AG08395 (cell line): ENCODE measurements around the gene CFDP1.
"Not testable (repeated sequence)": the region's sequence is repeated elsewhere in the genome, so short reads cannot be mapped to it uniquely, and the experiment has no call there.

Experiments
- DNase-seq: peaks from one replicate; pipeline ENCODE4 v3.0.0; 2012; ENCODE audit warnings: mixed read lengths, low spot score

The CFDP1 gene

DNA sequence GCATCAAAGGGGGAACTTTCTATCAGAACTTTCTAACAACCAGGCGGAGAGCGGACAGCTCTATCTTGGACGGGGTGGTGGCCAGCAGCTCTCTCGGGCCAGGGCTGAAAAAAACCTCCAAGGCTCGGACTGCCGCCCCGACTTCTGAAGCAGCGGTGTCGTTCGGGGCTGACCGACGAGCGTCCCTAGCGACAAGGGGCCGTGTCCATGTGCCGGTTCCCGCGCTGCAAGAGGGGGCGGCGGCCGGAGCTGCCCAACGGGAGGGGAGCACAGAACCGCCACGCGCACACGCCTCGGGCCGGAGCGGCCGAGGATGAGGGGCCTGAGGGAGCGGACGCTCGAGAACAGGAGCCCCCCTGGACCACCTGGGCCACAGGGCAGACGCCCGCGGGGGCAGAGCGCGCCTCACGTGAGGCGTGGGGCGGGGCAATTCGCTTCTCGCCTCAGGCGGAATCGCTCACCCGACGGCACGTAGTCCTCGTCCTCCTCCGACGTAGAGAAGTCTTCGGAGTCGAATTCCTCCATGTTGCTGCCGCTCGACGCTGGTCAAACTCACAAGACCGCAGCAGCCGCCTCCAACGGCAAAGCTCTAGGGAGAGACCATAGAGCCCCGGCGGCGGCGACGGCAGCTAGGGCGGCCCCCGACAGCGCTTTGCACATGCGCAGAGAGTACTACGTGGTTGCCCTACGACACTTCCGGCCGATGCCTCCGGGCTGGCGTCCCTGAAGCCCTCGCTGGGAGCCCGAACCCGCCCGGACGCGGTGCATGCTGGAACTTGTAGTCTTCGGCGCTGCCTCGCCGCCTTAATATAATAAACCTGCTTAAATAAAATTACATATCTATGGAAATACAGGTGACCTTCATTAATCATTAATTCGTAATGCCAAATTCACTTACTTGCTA, at the start of gene CFDP1:
TSS of gene CFDP1 (minus strand) at position 676 of the 904 bp plus-strand sequence. CDS start at position 525, 151 bp downstream.
- peak; percentile 99 for DNase-seq

DNA sequence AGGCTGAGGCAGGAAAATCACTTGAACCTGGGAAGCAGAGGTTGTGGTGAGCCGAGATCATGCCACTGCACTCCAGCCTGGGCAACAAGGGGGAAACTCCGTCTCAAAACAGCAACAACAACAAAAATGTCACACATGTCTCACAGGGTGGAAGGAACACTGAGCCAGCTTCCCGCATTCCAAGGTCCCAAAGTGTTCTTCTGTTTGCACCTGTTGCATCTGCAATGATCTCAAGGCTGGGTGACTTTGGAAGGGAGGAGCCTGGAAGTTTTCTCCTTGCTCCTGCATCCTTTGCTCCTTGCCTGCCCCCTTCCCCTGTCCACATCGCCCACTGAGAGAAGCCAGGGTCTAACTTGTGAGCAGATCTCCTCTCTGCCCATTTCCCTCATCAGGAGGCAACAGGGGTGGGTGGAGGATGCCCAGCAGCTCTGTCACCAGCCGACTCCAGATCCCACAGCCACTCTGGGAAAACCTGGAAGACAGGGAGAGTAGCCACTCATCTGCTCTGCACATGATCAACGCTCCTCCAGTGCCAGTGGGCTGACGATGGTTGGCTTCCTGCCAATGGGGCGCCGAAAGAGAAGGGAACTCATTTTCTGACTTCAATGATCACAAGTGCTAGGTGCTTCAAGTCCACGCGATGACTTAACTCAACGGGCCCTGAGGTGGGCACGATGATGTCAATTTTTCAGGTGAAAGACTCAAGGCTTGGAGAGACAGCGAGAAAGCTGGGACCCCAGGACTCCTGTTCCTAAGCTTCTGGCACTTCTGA, 49.3 kb upstream of the CFDP1 start:
- no peak for DNase-seq

GRCh38 chr16:75481475-75481874, 48.2 kb upstream of the CFDP1 start:
- no peak for DNase-seq

GRCh38 chr16:75479421-75479990, 46.2 kb upstream of the CFDP1 start:
- DNase-seq = no peak

DNA sequence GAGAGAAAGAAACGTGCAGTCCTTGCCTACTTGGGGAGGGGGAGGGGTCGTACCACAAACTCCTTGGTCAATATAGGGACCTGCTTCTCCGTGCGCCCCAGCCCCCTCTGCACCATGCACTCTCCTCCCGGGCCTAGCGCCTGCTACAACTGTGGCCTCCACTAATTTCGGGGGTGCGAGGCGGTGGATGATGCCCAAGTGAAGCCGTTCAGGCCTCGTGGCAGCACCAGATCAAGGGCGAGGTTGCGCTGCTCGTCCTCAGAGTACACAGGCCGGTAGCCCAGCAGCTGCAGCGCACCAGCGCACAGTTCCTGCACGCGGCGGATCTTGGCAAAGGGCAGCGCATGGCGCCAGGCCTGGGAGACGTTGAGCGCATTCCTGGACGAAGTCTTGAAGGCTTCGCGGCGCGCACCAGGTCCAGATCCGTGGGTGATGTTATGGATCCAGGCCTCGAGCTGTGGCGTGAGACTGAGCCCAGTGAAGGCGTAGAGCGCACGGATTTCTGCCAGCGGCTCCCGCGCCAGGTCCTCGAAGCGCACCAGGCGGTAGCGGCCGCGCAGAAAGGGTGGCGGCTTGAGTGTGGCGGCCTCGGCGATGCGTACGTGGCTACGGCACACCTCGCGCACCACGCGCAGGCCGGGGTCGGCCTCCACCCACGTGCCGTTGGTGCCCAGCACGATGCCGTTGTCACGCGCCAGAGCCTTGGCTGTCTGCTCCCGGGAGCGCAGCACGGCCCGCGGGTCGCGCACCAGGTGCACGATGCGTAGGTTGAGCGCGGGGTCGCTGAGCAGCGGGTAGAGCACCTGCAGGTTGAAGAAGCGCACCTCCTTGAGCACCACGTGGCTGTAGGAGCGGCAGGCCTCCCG, 45.4 kb upstream of the CFDP1 start:
- no peak for DNase-seq

DNA sequence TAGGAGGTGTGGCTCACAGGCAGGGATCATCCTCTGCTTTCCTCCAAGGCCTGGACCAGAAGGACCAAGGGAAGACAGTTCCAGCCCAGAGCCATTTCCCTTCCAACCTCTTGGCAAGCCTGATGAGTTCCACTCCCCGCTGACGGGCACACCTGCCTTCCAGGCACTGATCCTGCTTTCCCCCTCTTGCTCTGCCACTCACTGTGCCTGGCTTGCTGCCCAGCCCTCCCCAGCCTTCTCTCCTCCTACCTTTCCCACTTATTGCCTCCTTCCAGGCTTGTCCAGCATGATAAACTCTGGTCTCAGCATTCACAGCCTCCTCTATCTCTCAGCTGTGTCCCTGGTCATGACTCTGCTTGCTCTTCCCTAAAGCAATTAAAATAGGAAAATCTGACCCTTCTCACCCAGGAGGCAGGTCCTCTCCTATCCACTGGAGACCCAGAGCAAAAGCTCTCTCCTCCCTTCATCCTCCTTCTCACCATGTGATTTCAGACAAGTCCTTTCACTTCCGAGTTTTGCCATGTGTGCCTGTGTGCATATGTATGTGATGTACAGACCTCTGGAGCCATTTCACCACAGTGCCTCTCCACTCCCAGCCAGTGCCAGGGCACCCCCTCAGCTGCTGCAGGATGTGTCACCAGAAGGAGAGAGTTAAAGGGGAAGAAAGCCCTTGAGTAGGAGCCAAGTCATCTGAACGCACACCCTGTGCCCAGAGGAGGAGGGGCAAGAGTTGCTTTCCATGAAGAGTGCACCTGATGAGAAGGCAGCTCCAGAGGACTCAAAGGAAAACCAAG, 44.6 kb upstream of the CFDP1 start:
- DNase-seq = no peak

DNA sequence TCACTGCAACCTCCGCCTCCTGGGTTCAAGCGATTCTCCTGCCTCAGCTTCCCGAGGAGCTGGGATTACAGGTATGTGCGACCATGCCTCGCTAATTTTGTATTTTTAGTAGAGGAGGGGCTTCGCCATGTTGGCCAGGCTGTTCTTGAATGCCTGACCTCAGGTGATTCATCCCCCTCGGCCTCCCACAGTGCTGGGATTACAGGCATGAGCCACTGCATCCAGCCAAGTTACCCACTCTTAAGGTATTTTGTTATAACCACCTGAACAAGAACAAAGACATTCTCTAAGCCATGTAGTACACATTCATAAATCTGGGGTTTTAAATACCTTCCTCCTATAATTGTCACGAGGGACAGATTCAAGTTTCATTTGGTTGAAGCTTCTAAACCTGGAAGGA, 43.5 kb upstream of the CFDP1 start:
- no peak for DNase-seq

- DNase-seq = no peak
Observed at GRCh38 chr16:75475420-75475847, 42.1 kb upstream of the CFDP1 start.

GRCh38 chr16:75472908-75473877, 39.9 kb upstream of the CFDP1 start:
- DNase-seq = no peak

GRCh38 chr16:75471723-75472633, 38.7 kb upstream of the CFDP1 start:
- peak; percentile 89 for DNase-seq

DNA sequence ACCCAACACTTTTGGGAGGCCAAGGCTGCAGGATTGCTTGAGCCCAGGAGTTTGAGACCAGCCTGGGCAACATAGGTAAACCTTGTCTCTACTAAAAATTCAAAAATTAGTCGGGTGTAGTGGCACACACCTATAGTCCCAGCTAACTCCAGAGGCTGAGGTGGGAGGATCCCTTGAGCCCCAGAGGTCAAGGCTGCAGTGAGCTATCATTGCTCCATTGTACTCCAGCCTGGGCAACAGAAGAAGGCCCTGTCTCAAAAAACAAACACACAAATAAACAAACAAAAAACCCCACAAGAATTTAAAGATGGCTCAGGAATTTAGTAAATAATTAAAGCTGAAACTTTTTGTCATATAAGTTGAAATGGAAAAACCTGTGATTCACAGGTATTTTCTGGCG, 33.5 kb upstream of the CFDP1 start:
- no peak for DNase-seq

DNA sequence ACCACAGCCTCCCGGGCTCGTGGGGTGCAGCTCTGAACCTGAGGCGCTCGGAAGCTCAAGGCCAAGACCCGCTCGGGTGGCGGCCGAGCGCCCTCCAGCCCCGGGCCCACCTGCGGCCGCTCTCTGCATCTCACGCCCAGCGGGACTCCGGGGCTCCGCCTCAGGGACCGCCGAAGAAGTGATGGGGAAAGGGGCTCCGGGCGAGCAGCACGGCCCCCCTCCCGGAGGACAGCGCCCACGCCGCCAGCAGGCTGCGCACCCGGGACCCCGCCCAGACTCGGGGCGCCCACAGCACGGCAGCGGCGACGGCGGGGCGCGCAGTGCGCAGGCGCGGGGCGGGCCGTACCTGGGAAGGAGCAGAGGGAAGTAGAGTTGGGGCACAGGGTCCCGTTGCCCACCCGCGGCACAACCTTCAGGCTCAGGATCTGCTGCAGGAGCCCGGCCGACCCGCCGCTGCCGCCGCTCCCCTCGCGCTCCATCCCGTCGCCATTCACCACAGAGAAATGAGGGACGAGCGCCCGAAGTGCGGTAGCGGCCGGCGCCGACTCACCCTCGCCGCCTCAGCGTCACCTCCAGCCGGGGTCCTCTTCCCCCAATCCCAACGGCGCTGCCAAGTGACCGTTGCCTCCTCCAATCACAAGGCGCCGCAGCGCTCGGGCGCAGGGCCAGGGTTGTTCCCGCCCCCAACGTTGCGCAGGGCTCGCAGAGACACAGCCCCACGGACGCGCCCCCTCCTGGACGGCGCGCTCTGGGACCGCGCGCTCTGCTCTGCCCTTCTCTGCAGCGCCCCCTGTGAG, 31.0 kb upstream of the CFDP1 start, which contains the start of gene TMEM170A:
TSS of gene TMEM170A (minus strand) at position 568 of the 797 bp plus-strand sequence. CDS start at position 479, 89 bp downstream.
- DNase-seq = peak; percentile 99

DNA sequence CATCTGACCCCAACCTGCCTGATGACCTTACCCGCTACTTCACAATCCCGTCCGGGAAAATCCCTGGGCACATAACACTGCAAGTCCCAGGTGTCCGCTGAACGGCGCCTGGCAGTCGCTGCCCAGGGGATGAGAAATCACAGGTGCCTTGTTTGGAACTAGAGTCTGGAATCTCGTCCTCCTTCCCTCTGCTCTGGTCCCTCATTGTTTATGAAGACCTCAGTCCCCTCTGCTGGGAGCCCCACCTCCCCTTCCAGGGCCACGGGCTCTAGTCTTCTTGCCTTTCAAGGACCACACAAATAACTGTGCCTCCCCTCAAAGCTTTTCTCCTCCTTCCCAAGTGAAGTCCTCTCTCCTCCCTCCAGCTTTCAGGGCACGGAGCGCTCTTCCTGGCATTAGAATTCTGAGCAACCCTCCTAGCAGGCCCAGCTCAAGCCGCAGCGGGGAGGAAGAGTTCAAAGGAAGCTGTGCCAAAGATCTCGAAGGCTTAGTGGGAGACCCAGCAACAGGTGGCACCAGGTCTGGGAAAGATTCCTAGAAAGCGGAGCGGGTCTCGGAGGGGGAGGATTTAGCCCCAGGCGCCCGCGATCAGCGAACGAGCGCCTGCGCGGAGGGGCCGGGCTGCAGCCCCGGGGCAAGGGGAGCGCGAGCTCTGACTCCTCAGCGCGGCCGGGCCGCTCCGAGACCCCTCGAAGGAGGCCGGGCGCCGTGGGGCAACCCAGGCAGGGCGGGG, 30.3 kb upstream of the CFDP1 start:
- not testable (repeated sequence) for DNase-seq

GRCh38 chr16:75462806-75463205, 29.5 kb upstream of the CFDP1 start:
- DNase-seq = no peak

DNA sequence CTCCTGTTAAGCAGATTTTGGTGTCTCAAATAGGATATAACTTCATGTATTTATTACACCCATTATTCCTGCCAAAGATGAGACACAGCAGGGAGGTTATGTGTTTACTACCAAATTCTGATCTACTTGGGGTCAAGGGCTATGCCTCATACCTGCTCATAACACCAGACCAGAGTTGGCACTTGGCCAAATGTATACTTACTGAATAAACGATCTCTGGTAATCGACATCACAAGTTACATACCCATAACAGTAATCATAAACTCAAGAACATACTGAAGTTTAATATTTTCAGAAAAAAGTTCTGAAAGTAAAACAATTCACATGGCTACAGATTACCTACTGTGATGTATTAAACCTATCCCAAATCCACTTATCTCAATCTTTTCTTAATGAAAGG, 28.3 kb upstream of the CFDP1 start:
- DNase-seq = no peak

- DNase-seq = no peak
Observed at GRCh38 chr16:75460446-75460845, 27.1 kb upstream of the CFDP1 start.

- no peak for DNase-seq
Observed at GRCh38 chr16:75459691-75460090, 26.4 kb upstream of the CFDP1 start.
